Hematopoietic multipotent progenitor cell treated with erythropoietin and hydrocortisone succinate and interleukin-3 and kit ligand, for 6 days (in vitro differentiated cells): ENCODE results near the gene OTOA.
"Not testable (repeated sequence)": the region's sequence is repeated elsewhere in the genome, so short reads cannot be mapped to it uniquely, and the experiment has no call there.

ENCODE experiments used
- DNase-seq: peaks from one replicate; pipeline ENCODE4 v3.0.0-alpha.2; 2015

OTOA gene

GRCh38 chr16:21642861-21643260 is 20.9 kb upstream of the OTOA start:
- no peak for DNase-seq

GRCh38 chr16:21643785-21644184 is 20.0 kb upstream of the OTOA start:
- DNase-seq = peak; percentile 80

GRCh38 chr16:21644674-21645073 is 19.1 kb upstream of the OTOA start:
- no peak for DNase-seq

GRCh38 chr16:21645261-21645721 is 18.5 kb upstream of the OTOA start:
- DNase-seq = peak; percentile 50

- no peak for DNase-seq
Observed at GRCh38 chr16:21646091-21646490, 17.7 kb upstream of the OTOA start.

GRCh38 chr16:21646721-21647561 is 16.8 kb upstream of the OTOA start:
- DNase-seq = no peak

GRCh38 chr16:21647562-21648164 is 16.1 kb upstream of the OTOA start:
- DNase-seq = no peak

GRCh38 chr16:21649826-21650406 is 13.9 kb upstream of the OTOA start:
- not testable (repeated sequence) for DNase-seq

GRCh38 chr16:21650521-21650920 is 13.2 kb upstream of the OTOA start:
- DNase-seq = peak; percentile 70

GRCh38 chr16:21651515-21651914 is 12.3 kb upstream of the OTOA start:
- no peak for DNase-seq

GRCh38 chr16:21652453-21652852 is 11.3 kb upstream of the OTOA start, which contains the start of gene IGSF6:
Gene IGSF6 (minus strand): TSS chr16:21652608. CDS start chr16:21652598, 10 bp downstream.
- DNase-seq = no peak

GRCh38 chr16:21653571-21653970 is 10.2 kb upstream of the OTOA start:
- DNase-seq = no peak

GRCh38 chr16:21654466-21654865 is 9.3 kb upstream of the OTOA start:
- DNase-seq = no peak

- DNase-seq = no peak
Observed at GRCh38 chr16:21654881-21655280, 8.9 kb upstream of the OTOA start.

GRCh38 chr16:21656795-21657768 is 6.7 kb upstream of the OTOA start:
- peak; percentile 91 for DNase-seq

- no peak for DNase-seq
Observed at GRCh38 chr16:21659124-21659523, 4.6 kb upstream of the OTOA start.

- DNase-seq = no peak
Observed at GRCh38 chr16:21664801-21665492, 1.2 kb downstream of the OTOA start.

- DNase-seq = no peak
Observed at GRCh38 chr16:21666772-21667171, 3.0 kb downstream of the OTOA start.

GRCh38 chr16:21667575-21667974 is 3.8 kb downstream of the OTOA start:
- no peak for DNase-seq

GRCh38 chr16:21673469-21673868 is 9.7 kb downstream of the OTOA start:
- no peak for DNase-seq

- not testable (repeated sequence) for DNase-seq
Observed at GRCh38 chr16:21674456-21674855, 10.7 kb downstream of the OTOA start.

GRCh38 chr16:21680714-21681113 is 16.9 kb downstream of the OTOA start:
- not testable (repeated sequence) for DNase-seq
